H9 (cell line): ENCODE data around the gene BANP. TPM values are rescaled to one million over a fixed set of nuclear protein-coding genes. Genes with fewer than 3 reads are reported as not detected.
"Not testable (repeated sequence)": the region's sequence is repeated elsewhere in the genome, so short reads cannot be mapped to it uniquely, and the experiment has no call there.

Experiments
- DNase-seq: peaks from one replicate; pipeline ENCODE4 v3.0.0-alpha.2; 2017
- H2AFZ ChIP-seq: one replicate; pipeline ENCODE4 v1.6.1; 2013; ENCODE audit warnings: mild to moderate bottlenecking, low read length, control low read depth, moderate library complexity
- H2AK5ac ChIP-seq: 2 replicates; pipeline ENCODE4 v1.6.1; 2013; ENCODE audit warnings: low read length, control low read depth, mixed read lengths; ENCODE audit not compliant: insufficient read length
- H2BK120ac ChIP-seq: one replicate; pipeline ENCODE4 v1.6.1; 2013; ENCODE audit warnings: low read depth, mild to moderate bottlenecking, low read length, control low read depth, inconsistent platforms; ENCODE audit not compliant: poor library complexity, severe bottlenecking
- H2BK12ac ChIP-seq: 2 replicates; pipeline ENCODE4 v1.6.1; 2013; ENCODE audit warnings: low read length, control low read depth, mixed read lengths, low read depth; ENCODE audit not compliant: insufficient read length
- H2BK15ac ChIP-seq: 2 replicates; pipeline ENCODE4 v1.6.1; 2013; ENCODE audit warnings: low read depth, low read length, control low read depth
- H2BK20ac ChIP-seq: one replicate; pipeline ENCODE4 v1.6.1; 2013; ENCODE audit warnings: low read depth, mild to moderate bottlenecking, low read length, control low read depth, inconsistent platforms; ENCODE audit not compliant: poor library complexity, severe bottlenecking
- H2BK5ac ChIP-seq: 2 replicates; pipeline ENCODE4 v1.6.1; 2013; ENCODE audit warnings: low read length, control low read depth, mixed read lengths; ENCODE audit not compliant: insufficient read length
- H3K14ac ChIP-seq: 2 replicates; pipeline ENCODE4 v1.6.1; 2013; ENCODE audit warnings: low read length, control low read depth; ENCODE audit not compliant: insufficient read depth
- H3K18ac ChIP-seq: 2 replicates; pipeline ENCODE4 v1.6.1; 2013; ENCODE audit warnings: low read depth, mild to moderate bottlenecking, mixed read lengths, low read length, control low read depth; ENCODE audit not compliant: insufficient read length
- H3K23ac ChIP-seq: 2 replicates; pipeline ENCODE4 v1.6.1; 2013; ENCODE audit warnings: low read length, control low read depth, mixed read lengths, low read depth; ENCODE audit not compliant: insufficient read length
- H3K23me2 ChIP-seq: 2 replicates; pipeline ENCODE4 v1.6.1; 2013; ENCODE audit warnings: low read depth, mild to moderate bottlenecking, mixed read lengths, low read length, control low read depth; ENCODE audit not compliant: insufficient read length, poor library complexity, severe bottlenecking
- H3K27ac ChIP-seq: 2 replicates; pipeline ENCODE4 v1.5.1; 2013; ENCODE audit warnings: low read length, control low read depth, mixed read lengths, low read depth; ENCODE audit not compliant: insufficient read length
- H3K27me3 ChIP-seq: 2 replicates; pipeline ENCODE4 v1.6.1; 2013; ENCODE audit warnings: low read length, control low read depth, inconsistent platforms; ENCODE audit not compliant: insufficient read depth
- H3K4ac ChIP-seq: 2 replicates; pipeline ENCODE4 v1.6.1; 2013; ENCODE audit warnings: low read depth, mild to moderate bottlenecking, control low read depth, inconsistent platforms, low read length, moderate library complexity
- H3K4me1 ChIP-seq: 2 replicates; pipeline ENCODE4 v1.6.1; 2013; ENCODE audit warnings: low read length, control low read depth, inconsistent platforms; ENCODE audit not compliant: insufficient read depth
- H3K4me2 ChIP-seq: 2 replicates; pipeline ENCODE4 v1.6.1; 2013; ENCODE audit warnings: low read length, control low read depth, mixed read lengths; ENCODE audit not compliant: insufficient read length, insufficient read depth
- H3K56ac ChIP-seq: 2 replicates; pipeline ENCODE4 v1.6.1; 2013; ENCODE audit warnings: low read depth, mild to moderate bottlenecking, mixed read lengths, low read length, control low read depth; ENCODE audit not compliant: insufficient read length
- H3K79me1 ChIP-seq: 2 replicates; pipeline ENCODE4 v1.6.1; 2013; ENCODE audit warnings: low read depth, mild to moderate bottlenecking, moderate library complexity, low read length, control low read depth, inconsistent platforms; ENCODE audit not compliant: insufficient read depth, poor library complexity, severe bottlenecking
- H3K79me2 ChIP-seq: 2 replicates; pipeline ENCODE4 v1.6.1; 2013; ENCODE audit warnings: low read length, control low read depth, inconsistent platforms; ENCODE audit not compliant: insufficient read depth
- H3K9ac ChIP-seq: 2 replicates; pipeline ENCODE4 v1.6.1; 2013; ENCODE audit warnings: low read length, control low read depth, mixed read lengths; ENCODE audit not compliant: insufficient read length; ENCODE audit errors: extremely low read depth
- H3K9me3 ChIP-seq: one replicate; pipeline ENCODE4 v1.6.1; 2013; ENCODE audit warnings: low read depth, low read length, inconsistent platforms; ENCODE audit not compliant: control insufficient read depth
- H3T11ph ChIP-seq: one replicate; pipeline ENCODE4 v1.6.1; 2013; ENCODE audit warnings: mild to moderate bottlenecking, low read length, control low read depth, inconsistent platforms
- H4K20me1 ChIP-seq: one replicate; pipeline ENCODE4 v1.6.1; 2013; ENCODE audit not compliant: control insufficient read depth, insufficient read length, insufficient read depth
- H4K5ac ChIP-seq: 2 replicates; pipeline ENCODE4 v1.6.1; 2013; ENCODE audit warnings: low read depth, mild to moderate bottlenecking, mixed read lengths, low read length, control low read depth; ENCODE audit not compliant: insufficient read length
- H4K8ac ChIP-seq: replicated peaks from 2 replicates; pipeline ENCODE4 v1.6.1; 2013; ENCODE audit warnings: low read length, control low read depth, mixed read lengths, low read depth; ENCODE audit not compliant: insufficient read length
- H4K91ac ChIP-seq: 2 replicates; pipeline ENCODE4 v1.6.1; 2013; ENCODE audit warnings: low read depth, mild to moderate bottlenecking, moderate library complexity, mixed read lengths, low read length, control low read depth; ENCODE audit not compliant: insufficient read length
- H3K27ac Mint-ChIP-seq, 3 experiments: 2 replicates in 2 of 3; 3 replicates in 1 of 3; pipeline ENCODE4 v1.8.0; 2020 to 2021; ENCODE audit warnings: mixed read lengths in 3 of 3, mild to moderate bottlenecking in 1 of 3, moderate library complexity in 1 of 3
- H3K27me3 Mint-ChIP-seq: 2 replicates; pipeline ENCODE4 v1.8.0; 2021; ENCODE audit warnings: low read depth, mild to moderate bottlenecking, moderate library complexity, mixed read lengths
- H3K36me3 Mint-ChIP-seq, 3 experiments: 2 replicates in 2 of 3; 3 replicates in 1 of 3; pipeline ENCODE4 v1.8.0; 2020 to 2021; ENCODE audit warnings: low read depth in 3 of 3, mixed read lengths in 3 of 3; ENCODE audit not compliant: insufficient read depth in 1 of 3
- H3K4me1 Mint-ChIP-seq, 2 experiments: 2 replicates each; pipeline ENCODE4 v1.8.0; 2020; ENCODE audit warnings: mixed read lengths in 2 of 2
- H3K4me3 Mint-ChIP-seq, 2 experiments: 2 replicates in 1 of 2; 3 replicates in 1 of 2; pipeline ENCODE4 v1.8.0; 2020 to 2021; ENCODE audit warnings: mild to moderate bottlenecking in 2 of 2, mixed read lengths in 2 of 2, moderate library complexity in 1 of 2
- H3K9me3 Mint-ChIP-seq, 2 experiments: 2 replicates in 1 of 2; 3 replicates in 1 of 2; pipeline ENCODE4 v1.8.0; 2020; ENCODE audit warnings: mild to moderate bottlenecking in 2 of 2, mixed read lengths in 2 of 2, moderate library complexity in 1 of 2
- WGBS: extraction: QIAGEN DNeasy Blood & Tissue Kit; methylation state at CpG from one replicate; pipeline ENCODE4 v1.1.7; 2013; ENCODE audit warnings: missing lambda C conversion rate, low lambda C conversion rate, mixed read lengths; ENCODE audit not compliant: insufficient read length; ENCODE audit errors: extremely low coverage; 5-methylcytosine and 5-hydroxymethylcytosine counted together
- total RNA-seq: library from RNA; stranded (reverse); gene quantifications from 2 replicates; pipeline ENCODE4 v1.2.1, GENCODE V29; 2021

BANP gene
- total RNA-seq, 1 experiment from 2014 or later: 24.9 TPM

DNA sequence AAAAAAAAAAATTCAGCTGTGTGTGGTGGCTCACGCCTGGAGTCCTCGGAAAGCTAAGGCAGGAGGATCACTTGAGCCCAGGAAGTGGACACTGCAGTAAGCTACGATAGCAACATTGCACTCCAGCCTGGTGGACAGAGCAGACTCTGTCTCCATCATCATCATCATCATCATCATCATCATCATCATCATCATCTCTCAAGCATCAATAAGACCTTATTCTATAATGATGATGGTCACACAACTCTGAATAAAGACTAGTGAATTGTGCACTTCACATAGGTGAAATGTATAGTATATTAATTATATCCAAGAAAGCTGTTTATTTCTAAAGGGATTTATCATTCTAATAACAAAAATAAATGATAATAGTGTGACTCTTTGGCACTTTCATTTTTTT lies 143.7 kb downstream of the BANP start:
- not testable (repeated sequence) for H2AK5ac ChIP-seq, H3K4me1 Mint-ChIP-seq, H3K23me2 ChIP-seq, H3K4me1 ChIP-seq, H3K18ac ChIP-seq, H2BK120ac ChIP-seq, H2AFZ ChIP-seq, H3K79me2 ChIP-seq, H3K23ac ChIP-seq, H3K4me2 ChIP-seq, H2BK5ac ChIP-seq, H3K79me1 ChIP-seq, H3K27ac Mint-ChIP-seq, H3K9ac ChIP-seq, H4K91ac ChIP-seq, H3K9me3 ChIP-seq, H4K20me1 ChIP-seq, H3K27me3 Mint-ChIP-seq, H4K5ac ChIP-seq, H3K27ac ChIP-seq, H3K14ac ChIP-seq, H3K4me3 Mint-ChIP-seq, H3T11ph ChIP-seq, H3K4ac ChIP-seq, H4K8ac ChIP-seq, H2BK12ac ChIP-seq, DNase-seq, H3K56ac ChIP-seq, H3K36me3 Mint-ChIP-seq, H2BK15ac ChIP-seq, H2BK20ac ChIP-seq, H3K27me3 ChIP-seq
- WGBS: no CpG with 5 or more reads among the region's 3 CpGs
- peaks cover 18 to 20% of the 10 kb centered on the region in 2 experiments for H3K9me3 Mint-ChIP-seq

DNA sequence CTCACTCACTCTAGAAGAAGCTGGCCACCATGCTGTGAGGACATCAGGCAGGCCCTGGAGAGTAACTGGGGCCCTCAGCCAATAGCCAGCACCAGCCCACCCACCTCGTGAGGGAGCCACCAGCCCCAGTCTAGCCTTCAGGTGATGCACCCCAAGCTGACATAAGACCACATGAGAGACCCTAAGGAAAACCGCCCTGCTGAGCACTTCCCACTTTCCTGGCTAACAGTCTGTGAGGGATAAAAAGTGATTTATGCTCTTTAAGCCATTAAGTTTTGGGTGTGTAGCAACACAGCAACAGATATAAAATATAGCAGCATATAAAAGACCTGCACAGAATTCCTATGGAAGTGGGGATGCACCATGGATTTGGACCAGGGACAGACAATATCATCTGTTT lies 145.4 kb downstream of the BANP start:
- peaks cover 4 to 14% of the 10 kb centered on the region in 2 experiments; a peak in 3 of 4 replicates for H3K4me1 Mint-ChIP-seq
- not testable (repeated sequence) for H3K36me3 Mint-ChIP-seq, H3K23me2 ChIP-seq, H3K56ac ChIP-seq, H3K4ac ChIP-seq, H3K79me1 ChIP-seq, H4K20me1 ChIP-seq, H3T11ph ChIP-seq, H4K91ac ChIP-seq, H3K27me3 Mint-ChIP-seq, H3K9me3 ChIP-seq, H3K27me3 ChIP-seq, H3K4me3 Mint-ChIP-seq, H3K4me1 ChIP-seq, H2BK120ac ChIP-seq, H2BK20ac ChIP-seq, H2BK5ac ChIP-seq, H3K4me2 ChIP-seq, H3K14ac ChIP-seq, H2BK12ac ChIP-seq, H3K79me2 ChIP-seq, H4K8ac ChIP-seq, H4K5ac ChIP-seq, H2AK5ac ChIP-seq, H3K27ac ChIP-seq, H2BK15ac ChIP-seq, H3K27ac Mint-ChIP-seq, H3K23ac ChIP-seq, H3K9ac ChIP-seq, H3K18ac ChIP-seq, H2AFZ ChIP-seq, DNase-seq
- peaks cover 18 to 20% of the 10 kb centered on the region in 2 experiments for H3K9me3 Mint-ChIP-seq
- no CpG with 5 or more reads among the region's 2 CpGs for WGBS
